Stimulated activated CD4-positive, alpha-beta T cell treated with anti-CD3 and anti-CD28 coated beads, Interleukin-4, amount 100 ng/mL, for 4 hours (primary cell): ENCODE results near the gene ZNF316.
"Not testable (repeated sequence)": the region's sequence is repeated elsewhere in the genome, so short reads cannot be mapped to it uniquely, and the experiment has no call there.

Experiments
- DNase-seq, 2 experiments: peaks; one replicate each; pipeline ENCODE4 v3.0.0-alpha.2; 2020

ZNF316 gene

GRCh38 chr7:6647541-6647940, 10.4 kb downstream of the ZNF316 start:
- DNase-seq = no peak

DNA sequence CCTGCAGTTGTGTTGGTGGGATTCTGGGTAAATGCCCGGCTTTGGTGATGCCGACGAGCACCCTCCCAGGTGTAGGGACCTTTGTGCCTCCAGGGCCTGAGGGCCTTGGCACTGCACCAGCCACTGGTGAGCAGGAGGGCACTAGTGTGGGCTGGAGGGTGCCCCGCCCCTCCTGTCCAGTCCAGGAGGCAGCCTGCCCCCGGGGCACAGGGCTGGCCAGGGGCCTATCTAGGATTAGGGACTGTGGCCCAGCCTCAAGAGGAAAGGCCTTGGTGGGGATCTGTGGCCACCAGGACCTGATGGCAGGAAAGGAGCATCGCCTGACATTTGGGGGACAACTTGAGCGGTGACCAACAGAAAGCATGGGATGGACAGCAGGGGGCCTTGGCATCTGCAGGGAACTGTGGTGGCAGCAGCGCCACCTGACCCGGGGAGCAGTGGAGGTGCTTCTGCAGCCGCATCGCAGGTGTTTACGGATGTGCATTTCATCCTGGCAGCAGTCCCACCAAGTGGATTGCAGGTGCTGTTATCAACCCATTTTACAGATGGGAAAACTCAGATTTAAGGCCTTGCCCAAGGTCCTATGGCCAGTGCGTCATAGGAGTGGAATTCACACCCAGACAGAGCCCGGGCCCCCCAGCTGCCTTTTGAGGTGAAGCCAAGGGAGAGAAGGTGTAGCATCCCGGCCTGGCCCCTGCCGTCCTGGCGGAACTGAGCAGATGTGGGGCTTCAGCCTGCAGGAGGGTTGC, 11.1 kb downstream of the ZNF316 start:
- DNase-seq = no peak

- DNase-seq = no peak
Observed at GRCh38 chr7:6648815-6649104, 11.6 kb downstream of the ZNF316 start.

DNA sequence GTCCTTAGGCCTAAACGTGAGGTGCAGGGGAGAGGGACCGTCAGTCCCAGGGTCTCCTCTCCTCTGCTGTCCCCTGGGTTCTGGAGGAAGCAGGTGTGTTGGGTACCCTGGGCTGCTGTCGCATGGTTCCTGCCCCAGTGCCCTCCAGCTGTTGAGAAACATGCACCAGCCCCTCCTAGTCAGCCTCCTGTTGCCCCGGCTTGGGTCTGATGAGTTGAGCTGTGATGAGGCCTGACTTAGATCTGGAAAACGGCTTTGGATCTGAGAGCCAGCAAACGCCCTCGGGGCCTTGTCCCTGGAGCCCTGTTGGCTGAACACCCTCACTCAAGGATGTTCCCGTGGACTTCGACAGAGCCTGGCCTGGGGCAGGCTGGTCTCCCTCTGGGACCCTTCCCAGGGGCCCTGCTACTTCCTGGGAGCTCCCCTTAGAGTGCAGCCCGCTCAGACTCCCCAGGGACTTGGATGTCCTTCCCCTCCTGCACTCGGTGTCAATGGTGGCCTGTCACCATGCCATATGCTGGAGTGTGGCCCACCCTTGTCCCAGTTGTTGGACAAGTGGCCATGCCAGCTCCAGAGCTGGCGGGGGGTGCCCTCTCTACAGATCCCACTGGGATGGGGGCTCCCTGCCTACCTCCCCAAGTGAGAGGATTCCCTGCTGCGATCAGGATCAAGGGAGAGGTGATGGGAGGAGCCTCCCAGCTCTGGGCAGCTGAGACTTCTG, 12.3 kb downstream of the ZNF316 start:
- DNase-seq = no peak

DNA sequence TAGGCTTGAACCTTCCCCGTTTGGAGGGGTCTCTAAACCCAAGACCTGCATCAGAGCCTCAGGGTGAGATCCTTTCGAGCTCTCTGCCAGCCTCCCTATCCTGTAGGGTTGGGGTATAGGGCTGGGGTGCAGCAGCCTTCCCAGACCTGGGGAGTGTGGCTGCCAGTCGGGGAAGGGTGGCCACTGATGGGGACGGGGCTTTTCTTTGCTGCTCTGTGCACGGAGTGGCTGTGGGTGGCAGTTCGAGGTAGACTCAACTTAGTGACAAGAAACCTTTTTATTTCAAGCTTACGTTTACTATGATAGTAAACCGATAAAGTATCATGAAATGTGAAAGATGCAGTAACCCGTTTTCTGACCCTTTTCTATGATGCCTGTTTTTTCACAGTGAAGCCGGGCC, 13.0 kb downstream of the ZNF316 start:
- no peak for DNase-seq

- DNase-seq = no peak
Observed at GRCh38 chr7:6650521-6651011, 13.4 kb downstream of the ZNF316 start.

- DNase-seq = no peak
Observed at GRCh38 chr7:6651851-6652445, 14.8 kb downstream of the ZNF316 start.

DNA sequence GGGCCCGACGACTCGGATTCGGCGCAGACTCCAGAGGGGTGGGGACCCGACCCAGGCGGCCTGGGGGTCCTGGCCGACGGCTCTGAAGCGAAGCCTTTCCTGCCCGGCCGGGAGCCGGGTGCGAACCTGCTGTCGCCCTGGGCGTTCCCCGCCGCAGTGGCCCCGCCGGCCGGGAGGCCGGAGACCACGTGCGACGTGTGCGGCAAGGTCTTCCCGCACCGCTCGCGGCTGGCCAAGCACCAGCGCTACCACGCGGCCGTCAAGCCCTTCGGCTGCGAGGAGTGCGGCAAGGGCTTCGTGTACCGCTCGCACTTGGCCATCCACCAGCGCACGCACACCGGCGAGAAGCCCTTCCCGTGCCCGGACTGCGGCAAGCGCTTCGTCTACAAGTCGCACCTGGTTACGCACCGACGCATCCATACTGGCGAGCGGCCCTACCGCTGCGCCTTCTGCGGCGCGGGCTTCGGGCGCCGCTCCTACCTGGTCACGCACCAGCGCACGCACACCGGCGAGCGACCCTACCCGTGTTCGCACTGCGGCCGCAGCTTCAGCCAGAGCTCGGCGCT, 15.4 kb downstream of the ZNF316 start:
- DNase-seq = no peak

- no peak for DNase-seq
Observed at GRCh38 chr7:6653071-6654003, 16.2 kb downstream of the ZNF316 start.

DNA sequence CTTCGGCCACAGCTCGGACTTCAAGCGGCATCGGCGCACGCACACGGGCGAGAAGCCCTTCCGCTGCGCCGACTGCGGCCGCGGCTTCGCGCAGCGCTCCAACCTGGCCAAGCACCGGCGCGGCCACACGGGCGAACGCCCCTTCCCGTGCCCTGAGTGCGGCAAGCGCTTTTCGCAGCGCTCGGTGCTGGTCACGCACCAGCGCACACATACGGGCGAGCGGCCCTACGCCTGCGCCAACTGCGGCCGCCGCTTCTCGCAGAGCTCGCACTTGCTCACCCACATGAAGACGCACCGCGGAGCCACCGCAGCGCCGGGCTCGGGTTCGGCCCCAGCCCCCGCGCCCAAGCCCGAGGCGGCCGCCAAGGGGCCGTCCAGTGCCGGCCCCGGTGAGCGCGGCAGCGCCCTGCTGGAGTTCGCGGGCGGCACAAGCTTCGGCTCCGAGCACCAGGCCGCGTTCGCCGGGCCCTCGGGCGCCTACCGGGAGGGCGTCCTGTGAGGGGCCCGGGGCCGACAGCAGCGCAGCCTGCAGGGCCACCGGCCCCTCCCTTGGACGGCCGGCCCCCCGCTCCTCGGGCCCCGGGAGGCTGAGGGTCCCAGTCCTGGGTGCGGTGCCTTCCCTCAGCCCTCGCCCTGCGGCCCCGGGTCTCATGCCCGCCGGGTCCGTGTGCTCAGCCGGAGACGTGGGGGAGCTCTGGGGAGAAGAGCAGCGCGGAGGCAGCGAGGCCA, 17.2 kb downstream of the ZNF316 start:
- no peak for DNase-seq

DNA sequence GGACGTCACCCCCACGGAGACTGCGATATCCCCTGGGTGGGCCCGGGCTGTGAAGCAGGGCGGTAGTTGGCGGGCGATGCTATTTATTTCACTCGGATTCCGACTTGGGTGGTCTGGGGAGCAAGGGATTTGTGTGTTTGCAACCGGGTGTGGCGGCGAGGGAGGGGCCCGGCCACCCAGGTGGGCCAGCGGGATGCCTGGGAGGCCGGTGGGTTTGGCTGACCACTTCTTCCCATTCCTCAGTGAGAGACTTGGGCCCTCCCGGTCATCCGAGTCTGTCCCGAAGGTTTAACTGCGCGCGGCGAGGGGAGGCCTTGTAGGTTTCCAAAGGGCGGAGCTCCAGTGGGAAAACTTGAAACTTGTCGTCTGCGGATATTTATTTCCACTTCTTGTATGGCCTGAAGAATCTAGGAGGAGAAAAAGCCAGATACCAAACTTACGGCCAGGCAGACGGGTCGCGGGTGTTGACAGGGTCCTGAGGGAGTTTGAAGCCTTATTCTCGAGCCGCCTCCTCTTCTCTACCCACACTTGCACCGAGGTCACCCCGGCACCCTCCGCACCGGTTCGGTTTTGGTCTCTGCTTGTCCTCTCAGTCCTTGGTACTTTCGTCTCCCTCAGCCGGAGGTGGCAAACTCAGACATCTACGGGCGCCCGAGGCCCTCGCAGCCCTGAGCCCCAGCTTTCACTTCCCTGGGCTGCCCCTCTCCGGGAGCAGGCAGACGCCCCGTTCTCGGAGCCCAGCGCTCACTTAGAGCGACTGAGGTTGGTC, 17.9 kb downstream of the ZNF316 start:
- no peak for DNase-seq

- no peak for DNase-seq
Observed at GRCh38 chr7:6655636-6656385, 18.7 kb downstream of the ZNF316 start.

DNA sequence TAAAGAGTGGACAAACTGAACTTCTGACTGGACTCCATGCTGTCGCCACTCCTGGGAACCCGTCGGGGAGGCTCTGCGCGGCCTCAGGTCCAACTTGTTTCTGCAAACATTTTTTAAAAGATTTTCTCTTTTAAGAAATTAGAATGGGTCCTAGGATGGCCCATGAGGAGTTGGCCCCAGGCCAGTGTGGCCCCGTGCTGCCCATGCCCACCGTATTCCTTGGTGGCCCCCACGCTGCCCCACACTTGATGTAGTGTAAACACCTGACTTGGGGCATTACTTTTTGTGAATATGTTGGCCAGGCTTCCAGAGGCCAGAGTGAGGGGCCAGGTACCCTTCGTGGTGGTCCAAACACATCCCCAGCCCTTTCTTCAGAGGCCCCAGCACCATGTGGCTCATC, 19.3 kb downstream of the ZNF316 start:
- no peak for DNase-seq

- DNase-seq = no peak
Observed at GRCh38 chr7:6658618-6659345, 21.7 kb downstream of the ZNF316 start.

DNA sequence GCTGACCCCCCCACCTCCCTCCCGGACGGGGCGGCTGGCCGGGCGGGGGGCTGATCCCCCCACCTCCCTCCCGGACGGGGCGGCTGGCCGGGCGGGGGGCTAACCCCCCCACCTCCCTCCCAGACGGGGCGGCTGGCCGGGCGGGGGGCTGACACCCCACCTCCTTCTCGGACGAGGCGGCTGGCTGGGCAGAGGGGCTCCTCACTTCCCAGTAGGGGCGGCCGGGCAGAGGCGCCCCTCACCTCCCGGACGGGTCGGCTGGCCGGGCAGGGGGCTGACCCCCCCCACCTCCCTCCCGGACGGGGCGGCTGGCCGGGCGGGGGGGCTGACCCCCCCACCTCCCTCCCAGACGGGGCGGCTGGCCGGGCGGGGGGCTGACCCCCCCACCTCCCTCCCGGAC, 33.7 kb downstream of the ZNF316 start:
- not testable (repeated sequence) for DNase-seq

DNA sequence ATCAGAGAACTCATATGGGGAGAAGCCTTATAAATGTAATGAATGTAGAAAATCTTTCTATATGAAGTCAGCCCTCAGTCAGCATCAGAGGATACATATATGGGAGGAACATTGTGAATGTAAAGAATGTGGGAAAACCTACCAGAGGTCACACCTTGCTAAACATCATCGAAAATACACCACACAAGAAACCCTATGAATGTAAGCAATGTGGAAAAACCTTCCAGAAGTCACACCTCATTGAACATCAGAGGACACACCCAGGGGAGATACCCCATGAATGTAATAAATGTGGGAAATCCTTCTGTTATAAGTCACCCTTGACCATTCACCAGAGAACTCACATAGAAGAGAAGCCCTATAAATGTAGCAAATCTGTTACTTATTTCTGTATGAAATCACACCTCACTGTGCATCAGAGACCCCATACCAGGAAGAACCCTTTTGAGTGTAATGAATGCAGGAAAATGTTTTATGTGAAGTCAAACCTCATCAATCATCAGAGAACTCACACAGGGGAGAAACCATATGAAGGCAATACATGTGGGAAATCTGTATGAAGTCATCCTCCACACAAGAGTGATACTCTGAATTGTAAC, 38.8 kb downstream of the ZNF316 start:
- DNase-seq = no peak

GRCh38 chr7:6680146-6680545, 43.0 kb downstream of the ZNF316 start:
- DNase-seq = no peak

GRCh38 chr7:6691103-6691502, 54.0 kb downstream of the ZNF316 start:
- no peak for DNase-seq

- no peak for DNase-seq
Observed at GRCh38 chr7:6691609-6692106, 54.5 kb downstream of the ZNF316 start.
